H9 (cell line): ENCODE measurements around the gene MLLT3. TPM values are rescaled to one million over a fixed set of nuclear protein-coding genes. Genes with fewer than 3 reads are reported as not detected.

Experiments
- DNase-seq: peaks from one replicate; pipeline ENCODE4 v3.0.0-alpha.2; 2017
- H2AFZ ChIP-seq: one replicate; pipeline ENCODE4 v1.6.1; 2013; ENCODE audit warnings: mild to moderate bottlenecking, low read length, control low read depth, moderate library complexity
- H2AK5ac ChIP-seq: 2 replicates; pipeline ENCODE4 v1.6.1; 2013; ENCODE audit warnings: low read length, control low read depth, mixed read lengths; ENCODE audit not compliant: insufficient read length
- H2BK120ac ChIP-seq: one replicate; pipeline ENCODE4 v1.6.1; 2013; ENCODE audit warnings: low read depth, mild to moderate bottlenecking, low read length, control low read depth, inconsistent platforms; ENCODE audit not compliant: poor library complexity, severe bottlenecking
- H2BK12ac ChIP-seq: 2 replicates; pipeline ENCODE4 v1.6.1; 2013; ENCODE audit warnings: low read length, control low read depth, mixed read lengths, low read depth; ENCODE audit not compliant: insufficient read length
- H2BK15ac ChIP-seq: 2 replicates; pipeline ENCODE4 v1.6.1; 2013; ENCODE audit warnings: low read depth, low read length, control low read depth
- H2BK20ac ChIP-seq: one replicate; pipeline ENCODE4 v1.6.1; 2013; ENCODE audit warnings: low read depth, mild to moderate bottlenecking, low read length, control low read depth, inconsistent platforms; ENCODE audit not compliant: poor library complexity, severe bottlenecking
- H2BK5ac ChIP-seq: 2 replicates; pipeline ENCODE4 v1.6.1; 2013; ENCODE audit warnings: low read length, control low read depth, mixed read lengths; ENCODE audit not compliant: insufficient read length
- H3K14ac ChIP-seq: 2 replicates; pipeline ENCODE4 v1.6.1; 2013; ENCODE audit warnings: low read length, control low read depth; ENCODE audit not compliant: insufficient read depth
- H3K18ac ChIP-seq: 2 replicates; pipeline ENCODE4 v1.6.1; 2013; ENCODE audit warnings: low read depth, mild to moderate bottlenecking, mixed read lengths, low read length, control low read depth; ENCODE audit not compliant: insufficient read length
- H3K23ac ChIP-seq: 2 replicates; pipeline ENCODE4 v1.6.1; 2013; ENCODE audit warnings: low read length, control low read depth, mixed read lengths, low read depth; ENCODE audit not compliant: insufficient read length
- H3K23me2 ChIP-seq: 2 replicates; pipeline ENCODE4 v1.6.1; 2013; ENCODE audit warnings: low read depth, mild to moderate bottlenecking, mixed read lengths, low read length, control low read depth; ENCODE audit not compliant: insufficient read length, poor library complexity, severe bottlenecking
- H3K27ac ChIP-seq: 2 replicates; pipeline ENCODE4 v1.5.1; 2013; ENCODE audit warnings: low read length, control low read depth, mixed read lengths, low read depth; ENCODE audit not compliant: insufficient read length
- H3K27me3 ChIP-seq: 2 replicates; pipeline ENCODE4 v1.6.1; 2013; ENCODE audit warnings: low read length, control low read depth, inconsistent platforms; ENCODE audit not compliant: insufficient read depth
- H3K4ac ChIP-seq: 2 replicates; pipeline ENCODE4 v1.6.1; 2013; ENCODE audit warnings: low read depth, mild to moderate bottlenecking, control low read depth, inconsistent platforms, low read length, moderate library complexity
- H3K4me1 ChIP-seq: 2 replicates; pipeline ENCODE4 v1.6.1; 2013; ENCODE audit warnings: low read length, control low read depth, inconsistent platforms; ENCODE audit not compliant: insufficient read depth
- H3K4me2 ChIP-seq: 2 replicates; pipeline ENCODE4 v1.6.1; 2013; ENCODE audit warnings: low read length, control low read depth, mixed read lengths; ENCODE audit not compliant: insufficient read length, insufficient read depth
- H3K56ac ChIP-seq: 2 replicates; pipeline ENCODE4 v1.6.1; 2013; ENCODE audit warnings: low read depth, mild to moderate bottlenecking, mixed read lengths, low read length, control low read depth; ENCODE audit not compliant: insufficient read length
- H3K79me1 ChIP-seq: 2 replicates; pipeline ENCODE4 v1.6.1; 2013; ENCODE audit warnings: low read depth, mild to moderate bottlenecking, moderate library complexity, low read length, control low read depth, inconsistent platforms; ENCODE audit not compliant: insufficient read depth, poor library complexity, severe bottlenecking
- H3K79me2 ChIP-seq: 2 replicates; pipeline ENCODE4 v1.6.1; 2013; ENCODE audit warnings: low read length, control low read depth, inconsistent platforms; ENCODE audit not compliant: insufficient read depth
- H3K9ac ChIP-seq: 2 replicates; pipeline ENCODE4 v1.6.1; 2013; ENCODE audit warnings: low read length, control low read depth, mixed read lengths; ENCODE audit not compliant: insufficient read length; ENCODE audit errors: extremely low read depth
- H3K9me3 ChIP-seq: one replicate; pipeline ENCODE4 v1.6.1; 2013; ENCODE audit warnings: low read depth, low read length, inconsistent platforms; ENCODE audit not compliant: control insufficient read depth
- H3T11ph ChIP-seq: one replicate; pipeline ENCODE4 v1.6.1; 2013; ENCODE audit warnings: mild to moderate bottlenecking, low read length, control low read depth, inconsistent platforms
- H4K20me1 ChIP-seq: one replicate; pipeline ENCODE4 v1.6.1; 2013; ENCODE audit not compliant: control insufficient read depth, insufficient read length, insufficient read depth
- H4K5ac ChIP-seq: 2 replicates; pipeline ENCODE4 v1.6.1; 2013; ENCODE audit warnings: low read depth, mild to moderate bottlenecking, mixed read lengths, low read length, control low read depth; ENCODE audit not compliant: insufficient read length
- H4K8ac ChIP-seq: replicated peaks from 2 replicates; pipeline ENCODE4 v1.6.1; 2013; ENCODE audit warnings: low read length, control low read depth, mixed read lengths, low read depth; ENCODE audit not compliant: insufficient read length
- H4K91ac ChIP-seq: 2 replicates; pipeline ENCODE4 v1.6.1; 2013; ENCODE audit warnings: low read depth, mild to moderate bottlenecking, moderate library complexity, mixed read lengths, low read length, control low read depth; ENCODE audit not compliant: insufficient read length
- H3K27ac Mint-ChIP-seq, 3 experiments: 2 replicates in 2 of 3; 3 replicates in 1 of 3; pipeline ENCODE4 v1.8.0; 2020 to 2021; ENCODE audit warnings: mixed read lengths in 3 of 3, mild to moderate bottlenecking in 1 of 3, moderate library complexity in 1 of 3
- H3K27me3 Mint-ChIP-seq: 2 replicates; pipeline ENCODE4 v1.8.0; 2021; ENCODE audit warnings: low read depth, mild to moderate bottlenecking, moderate library complexity, mixed read lengths
- H3K36me3 Mint-ChIP-seq, 3 experiments: 2 replicates in 2 of 3; 3 replicates in 1 of 3; pipeline ENCODE4 v1.8.0; 2020 to 2021; ENCODE audit warnings: low read depth in 3 of 3, mixed read lengths in 3 of 3; ENCODE audit not compliant: insufficient read depth in 1 of 3
- H3K4me1 Mint-ChIP-seq, 2 experiments: 2 replicates each; pipeline ENCODE4 v1.8.0; 2020; ENCODE audit warnings: mixed read lengths in 2 of 2
- H3K4me3 Mint-ChIP-seq, 2 experiments: 2 replicates in 1 of 2; 3 replicates in 1 of 2; pipeline ENCODE4 v1.8.0; 2020 to 2021; ENCODE audit warnings: mild to moderate bottlenecking in 2 of 2, mixed read lengths in 2 of 2, moderate library complexity in 1 of 2
- H3K9me3 Mint-ChIP-seq, 2 experiments: 2 replicates in 1 of 2; 3 replicates in 1 of 2; pipeline ENCODE4 v1.8.0; 2020; ENCODE audit warnings: mild to moderate bottlenecking in 2 of 2, mixed read lengths in 2 of 2, moderate library complexity in 1 of 2
- WGBS: extraction: QIAGEN DNeasy Blood & Tissue Kit; methylation state at CpG from one replicate; pipeline ENCODE4 v1.1.7; 2013; ENCODE audit warnings: missing lambda C conversion rate, low lambda C conversion rate, mixed read lengths; ENCODE audit not compliant: insufficient read length; ENCODE audit errors: extremely low coverage; 5-methylcytosine and 5-hydroxymethylcytosine counted together
- total RNA-seq: library from RNA; stranded (reverse); gene quantifications from 2 replicates; pipeline ENCODE4 v1.2.1, GENCODE V29; 2021
- TF ChIP-seq, protein P1 (sequence below): fragments of 200-600 bp; sonication (generic); conservative IDR thresholded peaks from 3 replicates; pipeline ENCODE4 v1.8.0; 2021; ENCODE audit warnings: antibody characterized with exemption, mild to moderate bottlenecking

Gene MLLT3
- total RNA-seq, 1 experiment from 2014 or later, result 3.9 TPM

DNA sequence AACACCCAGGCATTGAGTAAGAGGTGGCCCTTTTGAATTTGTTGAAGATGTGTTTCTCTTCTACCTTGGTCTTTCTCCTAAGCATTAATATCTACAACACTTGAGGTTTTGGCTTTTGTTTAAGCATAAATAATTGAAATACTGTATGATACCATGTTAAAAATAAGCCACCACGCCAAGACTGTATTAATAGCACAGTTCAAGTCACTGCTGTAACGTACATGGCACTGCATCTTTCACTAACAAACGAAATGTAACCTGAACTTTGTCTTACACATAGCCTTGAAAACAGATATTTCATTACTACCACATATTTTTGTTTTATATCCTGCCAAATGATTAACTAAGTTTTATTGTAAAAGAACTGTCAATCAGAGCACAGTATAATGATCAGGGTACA lies 112.8 kb downstream of the MLLT3 start:
- Histone ChIP-seq H3K4me1 (no peaks in the 10 kb centered on the region), H3K18ac (no peak overlapping the region), H4K20me1 (no peaks in the 10 kb centered on the region), H3K4me2 (no peak overlapping the region), H4K91ac (no peak overlapping the region), H3T11ph (no peak overlapping the region), H2BK15ac (no peak overlapping the region), H3K27me3 (no peaks in the 10 kb centered on the region), H2BK20ac (no peak overlapping the region), H2AFZ (no peak overlapping the region), H2AK5ac (no peak overlapping the region), H3K14ac (no peak overlapping the region), H2BK5ac (no peak overlapping the region), H3K23me2 (no peaks in the 10 kb centered on the region), H3K56ac (no peak overlapping the region), H3K79me1 (no peaks in the 10 kb centered on the region), H3K27ac (no peak overlapping the region), H4K5ac (no peak overlapping the region), H3K23ac (no peak overlapping the region), H2BK12ac (no peak overlapping the region), H3K4ac (no peak overlapping the region), H3K79me2 (no peaks in the 10 kb centered on the region), H4K8ac (no peak overlapping the region), H3K9ac (no peak overlapping the region), H3K9me3 (no peaks in the 10 kb centered on the region), H2BK120ac (no peak overlapping the region)
- H3K27ac Mint-ChIP-seq, result no peak overlapping the region
- TF ChIP-seq, protein P1, sequence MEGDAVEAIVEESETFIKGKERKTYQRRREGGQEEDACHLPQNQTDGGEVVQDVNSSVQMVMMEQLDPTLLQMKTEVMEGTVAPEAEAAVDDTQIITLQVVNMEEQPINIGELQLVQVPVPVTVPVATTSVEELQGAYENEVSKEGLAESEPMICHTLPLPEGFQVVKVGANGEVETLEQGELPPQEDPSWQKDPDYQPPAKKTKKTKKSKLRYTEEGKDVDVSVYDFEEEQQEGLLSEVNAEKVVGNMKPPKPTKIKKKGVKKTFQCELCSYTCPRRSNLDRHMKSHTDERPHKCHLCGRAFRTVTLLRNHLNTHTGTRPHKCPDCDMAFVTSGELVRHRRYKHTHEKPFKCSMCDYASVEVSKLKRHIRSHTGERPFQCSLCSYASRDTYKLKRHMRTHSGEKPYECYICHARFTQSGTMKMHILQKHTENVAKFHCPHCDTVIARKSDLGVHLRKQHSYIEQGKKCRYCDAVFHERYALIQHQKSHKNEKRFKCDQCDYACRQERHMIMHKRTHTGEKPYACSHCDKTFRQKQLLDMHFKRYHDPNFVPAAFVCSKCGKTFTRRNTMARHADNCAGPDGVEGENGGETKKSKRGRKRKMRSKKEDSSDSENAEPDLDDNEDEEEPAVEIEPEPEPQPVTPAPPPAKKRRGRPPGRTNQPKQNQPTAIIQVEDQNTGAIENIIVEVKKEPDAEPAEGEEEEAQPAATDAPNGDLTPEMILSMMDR, result no peak
- no peaks in the 10 kb centered on the region for H3K9me3 Mint-ChIP-seq
- H3K36me3 Mint-ChIP-seq, result peaks cover 0 to 4% (median 0%) of the 10 kb centered on the region in 3 experiments; a peak in 2 of 7 replicates
- H3K4me1 Mint-ChIP-seq, result peaks cover 3 to 9% of the 10 kb centered on the region in 2 experiments; a peak in 3 of 4 replicates
- H3K4me3 Mint-ChIP-seq, result no peak overlapping the region
- WGBS, result no CpG with 5 or more reads among the region's 3 CpGs
- no peaks in the 10 kb centered on the region for H3K27me3 Mint-ChIP-seq
- DNase-seq, result no peak
